COLO829 (cell line): ENCODE results near the gene SEMA3F.
A peak's percentile ranks its signal among the peaks of the same experiment; 100 is the strongest.

Experiments used
- DNase-seq: peaks from one replicate; pipeline ENCODE4 v3.0.0; 2012; ENCODE audit warnings: low spot score

The SEMA3F gene

GRCh38 chr3:50154840-50155490, at the start of gene SEMA3F:
TSS of gene SEMA3F (plus strand) at chr3:50155324. CDS start at chr3:50159623, 4,299 bp downstream.
- peak; percentile 82 for DNase-seq

DNA sequence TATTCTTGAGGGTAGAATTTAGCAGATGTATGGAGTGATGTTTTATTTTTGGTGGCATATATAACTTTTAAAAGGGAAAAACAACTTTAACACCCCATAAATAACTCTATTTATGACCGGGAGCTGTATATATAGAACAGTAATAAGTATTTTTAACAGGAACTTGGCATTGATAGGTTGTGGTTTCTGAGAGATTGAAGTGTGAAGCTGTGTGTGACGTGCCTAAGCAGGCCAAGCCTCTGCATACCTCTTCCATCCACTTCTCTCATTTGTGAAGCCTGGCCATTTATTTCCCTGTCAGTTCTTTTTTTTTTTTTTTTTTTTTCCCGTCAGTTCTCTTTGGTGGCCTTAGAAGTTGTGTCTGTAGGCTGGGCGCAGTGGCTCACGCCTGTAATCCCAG, 43.4 kb upstream of the SEMA3F start:
- DNase-seq, result no peak

- DNase-seq, result no peak
Observed at GRCh38 chr3:50112462-50112861, 42.7 kb upstream of the SEMA3F start.

GRCh38 chr3:50117120-50117519, 38.0 kb upstream of the SEMA3F start:
- no peak for DNase-seq

DNA sequence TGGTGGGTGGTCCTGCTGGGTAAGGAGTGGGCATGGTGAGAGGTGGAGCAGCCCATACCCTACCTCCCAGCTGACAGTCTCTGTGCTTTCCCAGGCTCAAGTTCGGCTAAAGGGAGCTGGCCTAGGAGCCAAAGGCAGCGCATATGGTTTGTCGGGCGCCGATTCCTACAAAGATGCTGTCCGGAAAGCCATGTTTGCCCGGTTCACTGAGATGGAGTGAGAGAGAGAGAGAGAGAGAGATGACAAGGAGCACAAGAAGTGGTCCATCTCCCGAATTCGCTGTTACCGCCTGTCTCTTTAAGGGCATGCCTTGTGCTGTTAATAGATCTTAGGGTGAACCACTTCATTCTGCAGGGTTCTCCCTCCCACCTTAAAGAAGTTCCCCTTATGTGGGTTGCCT, 36.9 kb upstream of the SEMA3F start:
- DNase-seq, result no peak

DNA sequence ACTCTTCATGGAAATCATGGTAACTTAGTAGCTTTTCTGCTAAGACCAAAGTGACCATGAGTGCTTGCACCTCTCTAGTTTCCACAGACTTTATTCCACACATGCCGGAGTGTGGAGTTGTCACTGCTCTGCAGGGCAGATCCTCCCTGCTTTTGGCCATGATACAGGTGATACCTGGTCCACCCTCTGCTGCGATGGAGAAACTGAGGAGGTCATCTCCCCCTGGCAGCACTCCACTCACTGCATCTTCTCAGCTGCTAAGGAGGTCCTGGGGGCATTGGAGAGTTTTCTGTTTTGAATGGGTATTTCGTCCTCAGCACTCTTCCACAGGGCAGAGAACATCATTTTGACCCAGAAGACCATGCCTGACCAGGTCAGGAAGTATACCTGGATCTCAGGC, 35.3 kb upstream of the SEMA3F start:
- no peak for DNase-seq

GRCh38 chr3:50120364-50121071, 34.6 kb upstream of the SEMA3F start:
- DNase-seq, result no peak

DNA sequence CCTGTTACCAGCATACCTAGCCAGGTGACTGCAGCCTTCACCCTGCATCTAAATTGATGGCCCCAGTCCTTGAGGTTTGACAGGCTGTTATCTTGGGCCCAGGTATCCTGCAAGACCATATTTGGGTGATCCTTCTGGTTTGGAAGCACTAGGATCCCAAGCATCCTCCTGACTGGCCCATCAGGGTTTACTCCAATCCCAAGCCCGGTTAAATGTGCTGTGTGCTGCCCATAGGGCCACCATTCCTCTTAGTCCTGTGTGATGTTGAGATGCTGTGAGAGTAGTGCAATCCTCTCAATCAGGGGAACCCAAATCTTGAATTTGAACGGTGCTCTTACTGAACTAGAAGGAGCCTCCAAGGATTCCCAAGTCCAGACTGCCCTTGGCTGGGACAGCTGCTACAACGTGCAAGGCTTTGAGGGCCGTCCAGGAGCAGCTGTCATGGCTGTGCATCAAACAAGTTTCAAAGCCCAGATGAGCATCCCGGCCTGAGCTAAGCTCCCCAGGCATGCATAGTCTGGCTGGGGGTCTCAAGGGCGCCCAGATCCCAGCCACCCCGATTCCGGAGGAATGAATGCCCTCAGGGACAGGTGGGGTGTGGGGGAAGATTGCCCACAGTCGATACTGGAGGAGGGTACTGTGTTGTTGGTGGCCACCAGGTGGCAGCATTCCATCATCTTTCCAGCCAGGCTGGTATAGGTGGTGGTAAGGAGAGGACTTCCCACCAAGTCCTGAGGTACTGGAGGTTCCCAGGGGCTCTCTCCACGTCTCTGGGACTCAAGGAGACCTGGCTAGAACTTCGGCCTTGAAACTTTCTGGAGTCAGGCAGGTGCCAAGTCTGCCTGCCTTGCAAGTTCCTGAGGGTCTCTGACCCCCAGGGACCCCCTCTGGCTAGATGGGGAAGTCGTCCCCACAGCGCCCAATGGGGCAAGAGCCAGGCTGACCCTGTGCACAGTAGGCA, 33.8 kb upstream of the SEMA3F start:
- peak; percentile 95 for DNase-seq

DNA sequence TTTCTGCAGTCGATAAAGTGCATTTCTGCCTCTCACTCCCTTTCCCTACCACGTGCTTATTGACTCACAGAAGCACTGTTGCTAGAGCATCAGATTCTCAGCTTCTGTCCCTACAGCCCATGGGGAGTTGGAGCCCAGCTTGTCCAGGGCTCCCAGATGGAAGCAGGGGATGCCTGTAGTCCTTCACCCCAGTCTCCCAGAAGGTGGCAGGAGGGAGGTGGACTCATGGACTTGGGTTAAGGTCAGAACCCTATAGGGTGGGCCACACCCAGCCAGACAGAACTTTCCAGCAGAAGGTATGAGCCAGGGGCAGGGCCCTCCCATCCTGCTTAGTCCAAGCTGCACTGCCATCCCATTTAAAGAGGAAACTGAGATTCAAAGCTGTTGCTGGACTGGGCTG, 33.1 kb upstream of the SEMA3F start:
- DNase-seq, result no peak

- no peak for DNase-seq
Observed at GRCh38 chr3:50122661-50123391, 32.3 kb upstream of the SEMA3F start.

GRCh38 chr3:50123394-50124051, 31.6 kb upstream of the SEMA3F start:
- no peak for DNase-seq

- peak; percentile 46 for DNase-seq
Observed at GRCh38 chr3:50124052-50124799, 30.9 kb upstream of the SEMA3F start.

DNA sequence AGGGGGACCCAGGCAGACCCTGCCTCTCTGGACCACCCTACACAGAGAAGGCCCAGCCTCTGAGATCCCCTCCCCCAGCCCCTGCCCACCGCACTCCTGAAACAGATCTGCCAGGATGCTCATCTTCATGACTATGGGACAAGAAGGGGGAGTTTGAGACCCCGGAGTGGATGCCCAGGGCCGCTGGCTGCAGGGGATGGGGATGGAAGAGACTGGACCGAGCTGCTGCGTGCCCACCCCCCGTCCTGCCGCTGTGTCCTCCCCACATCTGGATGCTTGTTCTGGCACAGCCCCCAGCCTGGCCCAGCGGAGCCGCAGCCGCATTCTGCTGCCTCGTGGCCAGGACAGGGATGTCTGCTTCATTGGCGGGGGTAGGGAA, 30.3 kb upstream of the SEMA3F start:
- DNase-seq, result no peak

- DNase-seq, result no peak
Observed at GRCh38 chr3:50125541-50126286, 29.4 kb upstream of the SEMA3F start.

- peak; percentile 34 for DNase-seq
Observed at GRCh38 chr3:50126287-50127211, 28.6 kb upstream of the SEMA3F start.

DNA sequence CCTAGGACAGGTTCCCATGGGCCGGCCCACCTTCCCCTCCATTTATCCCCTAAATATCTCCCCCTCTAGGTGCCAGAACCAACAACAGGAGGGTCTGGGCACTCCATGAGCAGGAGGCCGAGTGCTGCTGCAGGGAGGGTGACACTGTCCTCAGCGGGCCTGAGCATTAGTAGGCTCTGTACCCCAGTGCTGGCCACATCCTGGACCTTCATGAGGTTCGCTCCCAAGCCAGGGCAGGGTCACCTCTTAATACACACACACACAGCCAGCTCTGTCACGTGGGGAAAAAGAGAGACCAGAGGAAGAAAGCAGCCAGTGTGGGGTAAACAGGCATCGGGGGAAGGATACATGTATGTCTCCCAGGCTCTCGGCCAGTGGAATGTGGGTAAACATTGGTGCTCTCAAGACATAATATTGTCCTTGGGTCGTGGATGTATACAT, 27.9 kb upstream of the SEMA3F start:
- no peak for DNase-seq

- no peak for DNase-seq
Observed at GRCh38 chr3:50128001-50128400, 27.1 kb upstream of the SEMA3F start.

DNA sequence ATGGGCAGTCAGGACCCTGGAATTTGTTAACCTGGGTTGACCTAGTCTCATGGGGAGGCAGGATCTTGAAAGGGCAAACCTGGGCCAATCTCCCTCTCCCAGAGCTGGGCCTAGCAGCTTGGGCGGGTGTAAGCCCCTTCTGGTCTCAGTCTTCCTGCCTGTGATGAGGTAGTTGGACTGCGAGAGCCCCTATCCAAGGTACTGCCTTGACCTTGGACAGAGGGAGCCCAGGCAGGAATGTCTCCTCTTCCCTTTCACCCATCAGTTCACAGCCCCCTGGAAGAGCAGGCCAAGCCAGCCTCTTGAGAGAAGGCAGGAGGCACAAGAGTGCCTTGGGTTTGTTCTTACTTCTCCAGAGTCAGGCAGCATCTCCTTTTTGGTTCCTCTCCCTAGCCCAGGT, 24.7 kb upstream of the SEMA3F start:
- no peak for DNase-seq
